GM18499 (cell line): ENCODE results near the gene CPNE8.

ENCODE experiments used
- ATAC-seq: cut with Tn5 transposase; IDR thresholded peaks from one replicate; pipeline ENCODE4 v1.9.1; 2021; ENCODE audit warnings: moderate number of reproducible peaks; ENCODE audit not compliant: insufficient read depth, unreplicated experiment

The CPNE8 gene

DNA sequence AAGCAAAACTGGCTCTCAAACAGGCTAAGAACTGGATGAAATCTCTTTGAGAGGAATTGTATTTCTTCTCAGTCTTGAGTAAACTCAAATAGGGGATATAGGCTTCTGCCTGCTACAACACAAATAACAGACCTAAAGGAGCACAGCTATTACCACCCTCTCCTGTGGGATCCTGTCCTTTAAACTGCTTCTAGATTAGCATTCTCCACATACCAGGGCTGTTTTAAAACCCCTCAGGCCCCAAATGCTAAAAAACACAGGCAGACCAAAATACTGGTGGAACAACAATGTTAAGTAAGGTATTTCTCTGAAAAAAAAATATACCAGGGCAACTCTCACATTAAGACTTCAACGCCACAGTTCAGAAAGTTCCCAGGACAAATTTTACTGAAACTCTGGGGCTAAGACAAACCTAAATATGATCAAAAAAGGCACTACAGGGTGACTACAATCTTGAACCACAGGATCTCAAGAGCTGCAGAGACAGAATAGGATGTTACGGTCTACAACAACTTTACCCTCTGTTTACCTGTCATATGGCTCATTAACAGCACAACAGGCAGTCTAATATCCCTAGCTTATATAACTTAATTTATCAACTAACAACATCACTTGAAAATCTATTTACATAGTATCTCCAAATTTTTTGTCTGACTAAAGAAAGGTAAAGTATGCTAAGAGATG is 7.2 kb downstream of the CPNE8 start:
- no peak for ATAC-seq

- ATAC-seq: no peak
These were observed 9.9 kb downstream of the CPNE8 start for GRCh38 chr12:38895446-38895845.

DNA sequence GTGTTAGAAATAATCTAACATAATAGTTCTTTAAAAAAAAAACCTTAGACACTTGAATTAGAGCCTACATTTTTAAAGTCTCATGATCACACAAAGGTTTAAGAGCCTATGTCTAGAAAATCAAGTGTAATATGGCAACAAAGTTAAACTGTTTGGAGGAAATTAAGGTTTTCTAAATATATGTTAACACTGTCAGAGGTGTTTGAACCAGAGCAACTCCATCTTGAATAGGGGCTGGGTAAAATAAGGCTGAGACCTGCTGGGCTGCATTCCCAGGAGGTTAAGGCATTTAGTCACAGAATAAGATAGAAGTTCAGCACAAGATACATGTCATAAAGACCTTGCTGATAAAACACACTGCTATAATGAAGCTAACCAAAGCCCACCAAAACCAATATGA is 12.4 kb downstream of the CPNE8 start:
- no peak for ATAC-seq

GRCh38 chr12:38892087-38892786 is 13.2 kb downstream of the CPNE8 start:
- ATAC-seq: peak; percentile 83

- no peak for ATAC-seq
These were observed 15.1 kb downstream of the CPNE8 start for GRCh38 chr12:38890102-38890855.

- ATAC-seq: no peak
These were observed 16.0 kb downstream of the CPNE8 start for GRCh38 chr12:38889297-38889815.

DNA sequence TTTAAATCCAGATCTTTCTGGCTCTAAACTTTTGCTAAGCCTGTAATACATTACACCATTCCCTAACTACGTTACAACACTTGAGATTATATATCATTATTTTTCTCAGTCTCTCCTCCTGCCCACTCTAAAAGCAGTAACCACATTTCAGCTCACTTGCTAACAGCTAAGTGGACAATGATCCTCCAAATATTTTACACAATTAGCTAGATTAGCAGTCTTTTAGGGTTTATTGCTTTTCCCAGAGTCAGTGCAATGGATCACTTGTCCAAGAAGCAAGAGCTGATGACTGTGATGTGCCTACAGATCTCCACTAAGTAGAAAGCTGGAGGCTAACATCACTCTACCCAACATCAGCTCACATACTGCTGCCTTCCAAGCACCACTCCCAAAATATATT is 17.6 kb downstream of the CPNE8 start:
- ATAC-seq: no peak

- no peak for ATAC-seq
These were observed 18.5 kb downstream of the CPNE8 start for GRCh38 chr12:38886931-38887330.

DNA sequence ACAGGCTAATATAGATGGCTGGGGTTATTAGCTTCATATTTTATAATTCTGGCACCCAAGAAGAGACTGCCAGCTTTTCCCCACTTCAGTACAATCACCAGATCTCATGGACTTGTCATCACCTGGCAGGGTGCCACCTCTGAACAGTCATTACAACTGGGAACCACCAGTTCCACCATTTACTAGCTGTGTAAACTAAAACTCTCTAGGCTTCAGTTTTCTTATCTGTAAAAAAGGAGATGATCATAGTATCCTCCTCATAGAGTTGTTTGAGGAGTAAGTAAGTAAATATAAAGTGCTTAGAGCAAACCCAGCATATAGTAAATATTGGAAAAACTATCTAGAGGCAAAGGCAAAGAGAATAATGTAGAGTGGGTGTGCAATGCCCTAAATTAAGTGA is 19.3 kb downstream of the CPNE8 start:
- no peak for ATAC-seq

DNA sequence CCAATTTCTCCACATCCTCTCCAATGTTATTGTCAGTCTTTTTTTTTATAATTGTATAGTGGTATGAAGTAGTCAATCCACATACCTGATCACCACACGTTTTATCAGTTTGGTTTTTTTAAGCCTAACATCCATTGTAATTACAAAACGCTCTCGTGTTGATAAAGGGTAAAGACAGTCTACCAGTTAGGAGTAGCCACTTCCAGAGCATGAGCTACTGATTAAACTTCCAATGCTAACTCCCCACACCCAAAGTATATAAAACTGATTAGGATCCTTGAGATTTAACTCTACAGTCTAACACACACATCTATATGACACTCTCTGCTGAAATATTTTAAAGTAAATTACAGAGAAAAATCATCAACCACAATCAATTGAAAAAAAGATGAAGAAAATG is 20.7 kb downstream of the CPNE8 start:
- ATAC-seq: no peak

DNA sequence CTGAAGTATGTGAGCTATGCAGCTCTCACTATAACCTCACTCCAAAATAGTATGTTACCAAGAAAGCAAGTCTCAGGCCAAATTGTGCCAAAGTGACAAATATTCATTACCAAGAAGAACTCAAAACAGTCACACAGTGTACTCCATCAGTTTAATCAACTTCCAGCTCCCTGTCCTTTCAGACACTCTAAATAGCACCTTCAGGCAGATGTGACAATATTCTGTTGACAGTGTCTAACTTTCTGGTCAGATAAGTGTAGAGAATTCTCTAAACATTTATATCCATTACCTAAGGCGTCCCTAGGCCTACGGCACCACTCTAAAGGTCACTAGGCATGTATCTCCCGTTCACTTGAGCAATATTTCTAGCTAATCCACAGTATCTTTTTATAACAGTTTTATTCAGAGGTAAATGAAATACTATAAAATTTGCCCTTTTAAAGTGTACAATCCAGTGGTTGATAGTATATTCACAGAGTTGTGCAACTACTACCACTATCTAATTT is 21.7 kb downstream of the CPNE8 start:
- no peak for ATAC-seq

- no peak for ATAC-seq
These were observed 25.1 kb downstream of the CPNE8 start for GRCh38 chr12:38880288-38880687.

- ATAC-seq: no peak
These were observed 26.4 kb downstream of the CPNE8 start for GRCh38 chr12:38878986-38879385.

- no peak for ATAC-seq
These were observed 27.1 kb downstream of the CPNE8 start for GRCh38 chr12:38878333-38878705.

DNA sequence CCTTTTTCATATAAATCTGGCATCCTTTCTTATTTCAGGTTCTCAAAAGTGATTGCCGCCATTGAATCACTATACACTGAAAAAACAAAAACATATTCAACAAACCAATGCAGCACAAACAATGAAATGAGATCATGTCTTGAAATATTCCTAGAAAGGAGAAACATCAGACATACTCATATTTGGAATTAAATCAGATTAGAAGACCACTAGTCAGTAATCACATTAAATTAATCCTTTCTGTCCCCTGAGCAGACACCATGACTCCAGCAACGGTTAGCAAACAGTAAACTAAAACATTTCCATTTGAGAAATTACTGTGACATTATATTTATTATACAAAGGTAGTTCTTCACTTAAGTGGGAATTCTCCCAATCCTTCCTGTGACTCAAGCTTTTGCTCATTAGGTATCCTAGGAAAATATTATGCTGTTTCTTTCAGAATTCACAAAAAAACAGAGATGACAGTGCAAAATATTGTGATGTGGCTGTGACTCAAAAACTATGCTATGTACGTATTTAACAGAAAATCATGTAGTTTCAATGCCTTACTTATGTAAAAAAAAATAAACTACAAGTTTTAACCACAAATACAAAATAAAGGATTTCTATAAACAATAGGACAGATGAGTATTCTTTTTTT is 29.7 kb downstream of the CPNE8 start:
- no peak for ATAC-seq

DNA sequence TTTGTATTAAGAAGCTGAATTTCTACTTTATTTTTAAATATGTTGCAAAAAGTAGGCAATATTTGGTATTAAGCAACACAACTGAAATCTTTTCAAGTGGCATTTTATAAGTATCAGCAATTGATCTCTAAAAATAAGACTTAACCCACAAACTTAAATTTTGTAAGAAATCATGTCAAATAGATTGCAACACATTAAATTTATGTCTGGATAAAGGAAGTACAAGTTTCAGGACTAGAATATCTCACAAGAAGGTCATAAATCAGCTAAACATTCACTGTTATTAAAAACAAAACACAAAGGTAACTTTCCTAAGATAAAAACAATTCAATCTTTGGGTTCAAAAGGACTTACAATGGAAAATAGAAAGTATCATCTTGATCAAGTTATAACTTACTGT is 32.8 kb downstream of the CPNE8 start:
- no peak for ATAC-seq

DNA sequence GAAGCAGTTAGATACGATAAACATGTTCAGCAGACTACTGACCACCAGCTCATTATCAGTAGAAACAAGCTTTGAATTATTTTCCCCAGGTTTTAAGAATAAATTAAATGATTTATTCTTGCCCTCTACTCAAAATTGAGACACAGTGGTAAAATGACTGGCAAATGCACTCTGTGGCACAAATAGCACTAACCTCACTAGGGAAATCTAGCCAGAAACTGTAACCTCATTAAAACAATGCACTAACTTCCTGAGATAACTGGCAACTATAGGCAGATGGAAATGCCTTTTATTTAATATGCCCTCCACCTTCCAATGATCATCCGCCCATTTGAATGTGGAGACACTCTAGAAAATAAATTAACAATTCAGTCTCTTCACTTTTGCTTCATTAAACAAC is 33.2 kb downstream of the CPNE8 start:
- ATAC-seq: no peak

GRCh38 chr12:38869036-38869435 is 36.4 kb downstream of the CPNE8 start:
- ATAC-seq: no peak

DNA sequence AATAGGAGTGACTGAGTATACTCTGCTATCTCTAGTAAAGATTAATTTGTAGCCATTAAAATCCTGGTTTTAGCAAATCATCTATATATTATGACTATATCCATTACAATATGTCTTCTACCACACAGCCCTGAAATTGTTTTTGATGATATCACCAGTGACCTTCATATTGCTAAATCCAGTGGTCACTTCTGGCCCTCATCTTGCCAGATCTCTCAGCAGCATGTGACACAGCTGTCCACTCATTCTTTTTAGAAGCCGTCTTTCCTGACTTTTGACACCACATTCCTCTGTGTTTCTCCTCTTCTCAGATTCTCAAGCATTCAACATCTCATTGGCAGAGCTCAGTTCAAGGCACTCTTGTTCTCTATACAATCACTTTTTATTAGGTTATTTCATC is 54.9 kb downstream of the CPNE8 start:
- no peak for ATAC-seq

GRCh38 chr12:38847247-38847646 is 58.1 kb downstream of the CPNE8 start:
- no peak for ATAC-seq

DNA sequence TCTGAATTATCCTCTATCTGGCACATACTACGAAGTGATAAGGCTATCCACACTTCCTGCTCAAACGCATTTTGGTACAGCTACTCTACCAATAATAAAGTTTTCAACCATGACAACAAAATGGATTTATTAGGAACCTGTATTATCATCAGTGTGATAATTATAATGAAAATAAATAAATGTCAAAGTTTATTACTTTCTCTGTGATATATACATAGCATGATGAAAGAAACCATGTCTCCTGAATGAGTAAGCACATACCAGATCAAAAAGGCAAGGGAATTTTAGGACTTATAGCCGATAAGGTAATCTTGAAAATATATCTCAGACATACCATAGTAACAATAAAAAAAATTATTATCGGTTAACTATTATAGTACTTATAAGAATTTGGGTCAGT is 61.1 kb downstream of the CPNE8 start:
- ATAC-seq: no peak
